ENCODE data around the gene EEF1AKMT2. TPM values are rescaled to one million over a fixed set of nuclear protein-coding genes. Genes with fewer than 3 reads are reported as not detected.

Gene EEF1AKMT2
- total RNA-seq, 1 experiment from 2014 or later: 13.0 TPM

DNA sequence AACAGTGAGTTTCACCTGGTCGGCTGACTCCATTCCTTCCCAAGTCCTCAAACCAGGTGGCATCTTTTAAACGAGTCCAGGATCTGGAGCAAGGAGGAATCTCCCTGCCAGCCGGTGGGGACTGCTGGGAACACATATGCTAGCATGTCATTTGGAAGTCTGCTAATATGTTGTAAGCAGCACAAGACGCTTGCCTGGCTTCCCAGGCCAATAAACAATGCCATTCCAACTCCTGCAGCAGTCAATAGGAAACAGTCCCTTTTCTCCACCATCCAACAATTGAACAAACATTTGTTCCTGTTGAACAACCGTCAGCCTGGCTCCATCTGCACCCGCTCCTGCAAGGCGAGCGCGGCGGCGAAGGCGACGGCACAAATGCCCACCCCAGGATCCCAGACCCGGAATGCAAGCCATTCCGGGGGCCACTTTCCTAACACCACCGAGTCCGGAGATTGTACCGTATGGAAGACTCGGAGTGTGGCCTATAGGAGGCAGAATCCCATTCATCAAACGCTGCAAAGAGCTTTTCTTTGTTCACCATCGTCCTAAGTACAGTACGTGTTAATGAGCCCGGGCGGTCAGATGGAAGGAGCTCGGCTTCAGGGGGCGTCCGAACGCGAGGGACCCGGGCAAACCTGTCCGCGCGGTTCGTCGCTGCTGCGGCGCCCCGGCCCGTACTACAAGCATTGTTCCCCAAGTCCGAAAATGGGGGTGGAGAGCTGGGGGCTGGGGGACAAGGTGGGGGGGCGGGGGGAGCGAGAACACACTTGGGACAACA is 49.1 kb downstream of the EEF1AKMT2 start:
- peaks cover 21% of the 10 kb centered on the region for H3K4me1 Mint-ChIP-seq (ENCODE audit: low read depth, unreplicated experiment)
- BruUV-seq (replicated peaks): TSS peak; percentile 13
- peak overlapping the region; percentile 96 for H3K4me3 Mint-ChIP-seq (ENCODE audit: low read depth, unreplicated experiment)
- TF ChIP-seq, protein P1, sequence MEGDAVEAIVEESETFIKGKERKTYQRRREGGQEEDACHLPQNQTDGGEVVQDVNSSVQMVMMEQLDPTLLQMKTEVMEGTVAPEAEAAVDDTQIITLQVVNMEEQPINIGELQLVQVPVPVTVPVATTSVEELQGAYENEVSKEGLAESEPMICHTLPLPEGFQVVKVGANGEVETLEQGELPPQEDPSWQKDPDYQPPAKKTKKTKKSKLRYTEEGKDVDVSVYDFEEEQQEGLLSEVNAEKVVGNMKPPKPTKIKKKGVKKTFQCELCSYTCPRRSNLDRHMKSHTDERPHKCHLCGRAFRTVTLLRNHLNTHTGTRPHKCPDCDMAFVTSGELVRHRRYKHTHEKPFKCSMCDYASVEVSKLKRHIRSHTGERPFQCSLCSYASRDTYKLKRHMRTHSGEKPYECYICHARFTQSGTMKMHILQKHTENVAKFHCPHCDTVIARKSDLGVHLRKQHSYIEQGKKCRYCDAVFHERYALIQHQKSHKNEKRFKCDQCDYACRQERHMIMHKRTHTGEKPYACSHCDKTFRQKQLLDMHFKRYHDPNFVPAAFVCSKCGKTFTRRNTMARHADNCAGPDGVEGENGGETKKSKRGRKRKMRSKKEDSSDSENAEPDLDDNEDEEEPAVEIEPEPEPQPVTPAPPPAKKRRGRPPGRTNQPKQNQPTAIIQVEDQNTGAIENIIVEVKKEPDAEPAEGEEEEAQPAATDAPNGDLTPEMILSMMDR (IDR thresholded peaks at IDR 0.05; ENCODE audit: unreplicated experiment): no peak
- DNase-seq: peak; percentile 9
- peaks cover 15% of the 10 kb centered on the region for H3K36me3 Mint-ChIP-seq (ENCODE audit: insufficient read depth, unreplicated experiment)
- CTCF ChIA-PET: interaction anchor here (1.0 to 1.3 kb wide), 2 partner anchors 24 to 35 kb away, joined by 4 read pairs; no protein-coding TSS in a partner anchor
- H3K9me3 Mint-ChIP-seq (ENCODE audit: low read depth, unreplicated experiment): no peaks in the 10 kb centered on the region
- H3K27ac Mint-ChIP-seq (ENCODE audit: unreplicated experiment): peak overlapping the region; percentile 63
- no peaks in the 10 kb centered on the region for H3K27me3 Mint-ChIP-seq (ENCODE audit: unreplicated experiment)
- intact Hi-C loops (cut with micrococcal nuclease; ENCODE audit: unreplicated experiment): loop anchor here (5.0 to 10.0 kb wide), 2 partner anchors 35 to 128 kb away; no protein-coding TSS in a partner anchor

DNA sequence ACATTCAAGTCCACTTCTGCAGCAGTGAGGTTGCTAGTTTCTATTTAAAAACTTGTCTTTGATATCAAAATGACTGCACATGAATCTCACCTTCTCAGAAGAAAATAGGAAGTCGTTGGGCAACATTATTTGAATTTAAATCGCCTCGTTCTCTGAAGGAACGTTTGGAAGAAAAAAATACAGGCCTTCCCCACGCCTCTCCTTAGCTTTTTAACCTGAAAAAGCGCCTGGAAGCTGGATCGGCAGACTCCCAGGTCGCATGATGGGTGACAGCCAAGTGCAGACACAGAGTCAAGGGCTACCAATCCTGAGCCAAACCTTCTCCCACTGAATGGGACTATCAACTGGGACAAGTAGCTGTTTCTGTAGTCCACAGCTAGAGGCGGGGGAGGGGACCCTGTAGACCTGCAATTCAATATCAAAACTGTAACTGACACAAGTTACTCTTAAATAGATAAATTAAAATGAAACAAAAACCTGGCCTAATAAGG is 49.7 kb downstream of the EEF1AKMT2 start:
- Mint-ChIP-seq H3K27me3 (ENCODE audit: unreplicated experiment) (no peaks in the 10 kb centered on the region), H3K4me1 (ENCODE audit: low read depth, unreplicated experiment) (peaks cover 25% of the 10 kb centered on the region), H3K9me3 (ENCODE audit: low read depth, unreplicated experiment) (no peaks in the 10 kb centered on the region), H3K36me3 (ENCODE audit: insufficient read depth, unreplicated experiment) (peaks cover 15% of the 10 kb centered on the region), H3K27ac (ENCODE audit: unreplicated experiment) (no peak overlapping the region), H3K4me3 (ENCODE audit: low read depth, unreplicated experiment) (no peak overlapping the region)
- CTCF ChIA-PET: interaction anchor here (0.6 to 1.9 kb wide), 13 partner anchors 23 to 315 kb away, joined by 3 to 15 read pairs (median 4); partner anchors contain the start of gene EEF1AKMT2
- BruUV-seq (replicated peaks): no TSS peak
- TF ChIP-seq, protein P1 (IDR thresholded peaks at IDR 0.05; ENCODE audit: unreplicated experiment): no peak
- no peak for DNase-seq
- intact Hi-C loops (cut with micrococcal nuclease; ENCODE audit: unreplicated experiment): loop anchor here (1.0 to 10.0 kb wide), 4 partner anchors 35 to 211 kb away; no protein-coding TSS in a partner anchor

DNA sequence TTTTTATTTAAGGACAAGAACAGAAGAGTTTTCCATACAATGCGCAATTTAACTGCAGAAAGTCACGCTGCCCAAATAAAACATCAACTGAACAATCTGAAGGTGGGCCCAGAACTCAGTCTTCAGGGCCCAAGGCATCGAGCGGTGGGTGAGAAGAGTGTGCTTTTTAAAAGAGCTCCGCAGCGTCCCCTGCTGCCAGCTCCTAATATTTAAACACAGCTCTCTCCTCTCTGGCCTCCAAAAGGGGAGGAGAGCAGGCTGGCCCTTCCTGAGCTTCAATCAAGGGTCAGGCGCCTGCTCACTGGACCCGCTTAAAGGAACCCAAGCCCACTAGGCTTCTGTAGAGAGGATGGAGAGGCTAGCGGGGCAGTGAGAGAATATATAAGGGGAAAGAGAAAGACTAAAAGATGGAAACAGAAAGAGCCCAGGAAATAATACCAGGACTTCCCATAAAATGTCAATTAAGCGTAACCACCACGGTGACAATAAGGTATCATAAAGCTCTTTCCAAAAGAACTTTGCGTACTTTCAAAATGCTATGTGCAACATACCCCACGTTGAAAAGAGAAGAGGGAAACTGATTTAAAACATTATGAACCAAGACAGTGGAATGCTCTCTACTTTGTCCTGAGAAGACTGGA is 50.3 kb downstream of the EEF1AKMT2 start:
- intact Hi-C loops (cut with micrococcal nuclease; ENCODE audit: unreplicated experiment): loop anchor here (1.0 to 10.0 kb wide), 4 partner anchors 34 to 211 kb away; no protein-coding TSS in a partner anchor
- H3K36me3 Mint-ChIP-seq (ENCODE audit: insufficient read depth, unreplicated experiment): peaks cover 15% of the 10 kb centered on the region
- H3K4me1 Mint-ChIP-seq (ENCODE audit: low read depth, unreplicated experiment): peaks cover 29% of the 10 kb centered on the region
- peak; percentile 70 for DNase-seq
- TF ChIP-seq, protein P1 (IDR thresholded peaks at IDR 0.05; ENCODE audit: unreplicated experiment): peak; percentile 73
- no peaks in the 10 kb centered on the region for H3K27me3 Mint-ChIP-seq (ENCODE audit: unreplicated experiment)
- H3K4me3 Mint-ChIP-seq (ENCODE audit: low read depth, unreplicated experiment): peak overlapping the region; percentile 51
- no peaks in the 10 kb centered on the region for H3K9me3 Mint-ChIP-seq (ENCODE audit: low read depth, unreplicated experiment)
- CTCF ChIA-PET: interaction anchor here (0.6 to 1.9 kb wide), 13 partner anchors 23 to 314 kb away, joined by 3 to 15 read pairs (median 4); partner anchors contain the start of gene EEF1AKMT2
- no TSS peak for BruUV-seq (replicated peaks)
- H3K27ac Mint-ChIP-seq (ENCODE audit: unreplicated experiment): peak overlapping the region; percentile 26
